Tibial nerve (tissue), 4 donors: ENCODE data around the gene ATP6V1C2.

ENCODE experiments used
- CTCF ChIP-seq, 5 experiments: fragments of 200-600 bp in 3 of 5; fragments of 450-650 bp in 2 of 5; sonication (generic) in 3 of 5; IDR thresholded peaks; one replicate each; pipeline ENCODE4 v1.5.1; 2016 to 2019; ENCODE audit warnings: antibody characterized with exemption in 5 of 5, mild to moderate bottlenecking in 3 of 5, moderate library complexity in 2 of 5
- EP300 ChIP-seq, 2 donors: sonication (generic); formaldehyde crosslinking; IDR thresholded peaks; one replicate each; pipeline ENCODE4 v1.6.1; 2017; ENCODE audit warnings: antibody characterized with exemption in 2 of 2, mild to moderate bottlenecking in 1 of 2
- POLR2A ChIP-seq, 2 donors: fragments of 450-650 bp; IDR thresholded peaks; one replicate each; pipeline ENCODE4 v1.6.1; 2017; ENCODE audit warnings: antibody characterized with exemption in 2 of 2, mild to moderate bottlenecking in 2 of 2, moderate library complexity in 2 of 2

GRCh38 chr2:10798783-10799182 lies 77.4 kb downstream of the ATP6V1C2 start:
- TF ChIP-seq CTCF (IDR thresholded peaks at IDR 0.05) (no peak), POLR2A (IDR thresholded peaks at IDR 0.05) (no peak), EP300 (IDR thresholded peaks at IDR 0.05) (no peak)
